Measurements from ENCODE around the gene SYVN1. TPM values are rescaled to one million over a fixed set of nuclear protein-coding genes. Genes with fewer than 3 reads are reported as not detected.

The SYVN1 gene
- total and polyA plus RNA-seq, 7 donors, result 5.1 to 43.5 (median 17.3) TPM

DNA sequence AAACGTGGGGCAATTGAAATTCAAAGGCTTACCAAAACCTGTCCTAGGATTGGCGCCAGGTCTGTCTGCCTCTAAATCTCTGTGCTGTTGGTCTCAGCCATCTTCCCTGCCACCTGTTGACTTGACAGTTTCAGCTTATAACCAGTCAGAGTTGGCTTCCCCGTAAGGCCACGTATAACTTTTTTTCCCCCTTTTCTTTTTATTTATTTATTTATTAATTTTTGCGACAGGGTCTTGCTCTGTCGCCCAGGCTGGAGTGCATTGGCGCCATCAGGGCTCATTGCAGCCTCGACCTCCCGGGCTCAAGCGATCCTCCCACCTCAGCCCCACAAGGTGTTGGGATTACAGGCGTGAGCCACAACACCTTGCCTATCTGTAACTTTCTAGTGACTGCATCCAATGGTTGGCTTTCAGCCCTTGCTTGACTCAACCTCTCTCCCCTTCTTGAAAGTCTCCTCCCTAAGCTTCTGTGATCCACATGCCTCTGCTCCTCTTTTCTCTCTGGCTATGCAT is 1.4 kb upstream of the SYVN1 start:
- no peak for TF ChIP-seq POLR2AphosphoS5 (IDR thresholded peaks at IDR 0.05)
- TF ChIP-seq, protein P1, sequence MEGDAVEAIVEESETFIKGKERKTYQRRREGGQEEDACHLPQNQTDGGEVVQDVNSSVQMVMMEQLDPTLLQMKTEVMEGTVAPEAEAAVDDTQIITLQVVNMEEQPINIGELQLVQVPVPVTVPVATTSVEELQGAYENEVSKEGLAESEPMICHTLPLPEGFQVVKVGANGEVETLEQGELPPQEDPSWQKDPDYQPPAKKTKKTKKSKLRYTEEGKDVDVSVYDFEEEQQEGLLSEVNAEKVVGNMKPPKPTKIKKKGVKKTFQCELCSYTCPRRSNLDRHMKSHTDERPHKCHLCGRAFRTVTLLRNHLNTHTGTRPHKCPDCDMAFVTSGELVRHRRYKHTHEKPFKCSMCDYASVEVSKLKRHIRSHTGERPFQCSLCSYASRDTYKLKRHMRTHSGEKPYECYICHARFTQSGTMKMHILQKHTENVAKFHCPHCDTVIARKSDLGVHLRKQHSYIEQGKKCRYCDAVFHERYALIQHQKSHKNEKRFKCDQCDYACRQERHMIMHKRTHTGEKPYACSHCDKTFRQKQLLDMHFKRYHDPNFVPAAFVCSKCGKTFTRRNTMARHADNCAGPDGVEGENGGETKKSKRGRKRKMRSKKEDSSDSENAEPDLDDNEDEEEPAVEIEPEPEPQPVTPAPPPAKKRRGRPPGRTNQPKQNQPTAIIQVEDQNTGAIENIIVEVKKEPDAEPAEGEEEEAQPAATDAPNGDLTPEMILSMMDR (IDR thresholded peaks at IDR 0.05), result no peak
- TF ChIP-seq EP300 (IDR thresholded peaks at IDR 0.05), result no peak
- TF ChIP-seq POLR2A (IDR thresholded peaks at IDR 0.05), result no peak
- Histone ChIP-seq H3K27me3 (no peaks in the 10 kb centered on the region), H3K27ac (peak overlapping the region; percentile 94 to 98 (median 96)), H3K9me3 (no peaks in the 10 kb centered on the region), H3K4me3 (peak overlapping the region; percentile 83 to 93 (median 90)), H3K36me3 (peaks cover 5 to 24% (median 20%) of the 10 kb centered on the region in 4 donors), H3K4me1 (peaks cover 0 to 31% (median 25%) of the 10 kb centered on the region in 4 donors)
- WGBS, 2 donors, result 48 to 59% methylated on average over 11 of the region's 11 CpGs
- no peak for DNase-seq
- intact Hi-C loops (cut with DNase I), result loop anchor here (2.0 kb wide), 1 partner anchor 45 kb away; the partner anchor contains the start of gene CAPN1

DNA sequence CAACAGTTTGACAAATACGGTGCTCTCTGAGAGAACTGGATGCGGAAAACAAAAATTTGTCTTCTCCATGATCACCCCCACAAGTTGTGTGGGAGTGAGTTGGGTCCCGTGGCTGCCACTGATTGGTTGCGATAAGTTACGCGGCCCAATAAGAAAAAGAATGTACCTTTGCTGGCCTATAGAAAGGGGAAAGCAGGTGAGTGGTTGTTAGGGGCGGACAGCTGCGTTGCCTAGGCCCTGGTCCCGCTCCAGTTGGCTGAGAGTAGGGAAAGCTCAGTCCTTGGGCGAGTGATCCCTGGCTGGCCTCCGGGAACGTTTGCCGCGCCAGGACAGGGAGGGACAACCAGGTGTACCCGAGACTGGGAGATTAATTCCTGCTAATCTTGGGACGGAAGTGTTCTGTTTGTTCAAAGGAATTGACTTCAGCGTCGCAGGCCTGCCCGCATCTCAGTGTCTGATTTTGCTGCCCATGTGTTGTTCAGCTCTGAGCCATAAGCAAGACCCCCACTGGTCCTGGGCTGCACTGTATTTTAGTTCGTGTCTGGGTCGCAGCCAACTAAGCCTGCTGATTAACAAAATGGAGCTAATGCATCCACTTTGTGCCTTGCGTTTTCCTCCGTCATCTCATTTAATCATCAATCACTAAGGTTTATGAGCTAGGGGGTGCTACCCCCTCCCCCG is 773 bp upstream of the SYVN1 start:
- H3K27ac ChIP-seq, result peak overlapping the region; percentile 94 to 98 (median 96)
- intact Hi-C loops (cut with DNase I), result loop anchor here (2.0 to 5.0 kb wide), 2 partner anchors 46 to 127 kb away; partner anchors contain the start of genes CAPN1 and POLA2
- DNase-seq, result peak; percentile 98
- H3K4me3 ChIP-seq, result peak overlapping the region; percentile 83 to 93 (median 90)
- 1 to 2% methylated on average over 24 of the region's 24 CpGs for WGBS, 2 donors
- peaks cover 11 to 30% (median 26%) of the 10 kb centered on the region in 4 donors for H3K36me3 ChIP-seq
- TF ChIP-seq, protein P1 (IDR thresholded peaks at IDR 0.05), result no peak
- TF ChIP-seq POLR2A (IDR thresholded peaks at IDR 0.05), result peak in 1 of 2 donors; percentile 45
- TF ChIP-seq EP300 (IDR thresholded peaks at IDR 0.05), result no peak
- peak in 3 of 4 donors; percentile 12 to 78 (median 53) for TF ChIP-seq POLR2AphosphoS5 (IDR thresholded peaks at IDR 0.05)
- no peaks in the 10 kb centered on the region for H3K27me3 ChIP-seq
- H3K4me1 ChIP-seq, result peaks cover 0 to 31% (median 25%) of the 10 kb centered on the region in 4 donors
- no peaks in the 10 kb centered on the region for H3K9me3 ChIP-seq

DNA sequence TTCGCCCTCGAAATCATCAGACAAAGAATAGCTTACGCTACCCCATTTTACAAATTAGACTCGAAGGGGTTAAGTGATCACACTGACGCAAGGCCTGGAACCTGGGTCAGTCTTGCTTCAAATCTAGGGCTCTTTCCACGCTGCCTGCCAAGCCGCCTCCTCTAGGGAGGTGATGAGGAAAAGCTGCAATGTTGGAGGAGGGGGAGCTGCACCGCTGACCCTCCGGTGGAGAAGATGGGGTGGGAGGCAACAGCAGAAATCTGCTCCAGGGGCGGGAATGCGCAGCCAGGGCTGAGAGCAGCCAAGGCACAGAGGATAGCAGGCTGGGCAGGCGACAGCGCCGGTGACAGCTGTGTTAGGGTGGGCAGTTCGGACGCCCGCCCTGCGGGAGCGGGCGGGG is 595 bp downstream of the SYVN1 start:
- H3K9me3 ChIP-seq, result no peaks in the 10 kb centered on the region
- peak overlapping the region; percentile 94 to 98 (median 96) for H3K27ac ChIP-seq
- 0% methylated on average over 20 of the region's 20 CpGs for WGBS, 2 donors
- TF ChIP-seq POLR2AphosphoS5 (IDR thresholded peaks at IDR 0.05) (no peak), EP300 (IDR thresholded peaks at IDR 0.05) (no peak), POLR2A (IDR thresholded peaks at IDR 0.05) (no peak)
- TF ChIP-seq, protein P1 (IDR thresholded peaks at IDR 0.05), result no peak
- intact Hi-C loops (cut with DNase I), result loop anchor here (2.0 to 5.0 kb wide), 2 partner anchors 47 to 129 kb away; partner anchors contain the start of genes CAPN1 and POLA2
- no peaks in the 10 kb centered on the region for H3K27me3 ChIP-seq
- peak; percentile 76 for DNase-seq
- peaks cover 0 to 31% (median 25%) of the 10 kb centered on the region in 4 donors for H3K4me1 ChIP-seq
- peak overlapping the region; percentile 83 to 93 (median 90) for H3K4me3 ChIP-seq
- peaks cover 21 to 43% (median 39%) of the 10 kb centered on the region in 4 donors for H3K36me3 ChIP-seq

DNA sequence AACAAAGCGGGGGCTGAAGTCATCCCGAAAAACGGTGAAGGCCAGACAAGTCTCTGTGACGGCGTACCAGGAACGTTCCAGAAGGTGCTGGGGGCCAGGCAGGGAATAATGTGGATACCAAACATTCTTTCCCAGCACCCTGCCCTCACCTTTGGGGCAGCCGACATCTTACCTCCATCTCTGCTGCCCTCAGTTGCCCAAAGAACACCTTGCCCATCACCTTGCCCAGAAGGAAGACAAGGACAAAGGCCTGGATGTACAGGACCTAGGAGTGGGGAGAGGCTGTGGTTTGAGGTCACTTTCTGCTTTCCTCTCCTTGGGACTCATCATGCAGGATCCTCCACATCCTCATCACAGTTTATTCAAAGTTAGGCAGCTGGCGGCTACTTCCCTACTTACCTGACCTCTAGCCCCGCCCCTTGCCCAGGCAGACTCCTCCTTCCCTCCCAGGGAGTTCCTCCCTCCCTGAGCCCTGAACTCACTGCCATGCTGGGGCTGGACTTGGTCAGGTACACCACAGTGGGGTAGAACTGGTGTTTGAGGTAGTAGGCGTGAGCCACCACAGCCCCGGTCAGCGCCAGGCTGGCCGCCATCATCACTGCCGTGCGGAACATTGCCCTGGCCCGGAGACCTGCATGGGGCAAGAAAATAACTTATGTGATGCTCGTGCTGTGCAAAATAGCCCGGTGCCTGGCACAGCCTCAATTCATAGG is 1.2 kb downstream of the SYVN1 start:
- H3K36me3 ChIP-seq, result peaks cover 25 to 49% (median 45%) of the 10 kb centered on the region in 4 donors
- DNase-seq, result peak; percentile 69

More for the DNA sequence above, 1.2 kb downstream of the SYVN1 start:
- TF ChIP-seq POLR2A (IDR thresholded peaks at IDR 0.05), result no peak
- TF ChIP-seq EP300 (IDR thresholded peaks at IDR 0.05), result no peak
- TF ChIP-seq POLR2AphosphoS5 (IDR thresholded peaks at IDR 0.05), result no peak
- TF ChIP-seq, protein P1 (IDR thresholded peaks at IDR 0.05), result no peak
- Histone ChIP-seq H3K4me1 (peaks cover 0 to 31% (median 25%) of the 10 kb centered on the region in 4 donors), H3K27me3 (no peaks in the 10 kb centered on the region), H3K27ac (peak overlapping the region; percentile 94 to 98 (median 96)), H3K9me3 (no peaks in the 10 kb centered on the region), H3K4me3 (peak overlapping the region; percentile 83 to 93 (median 90))
- intact Hi-C loops (cut with DNase I), result loop anchor here (5.0 kb wide), 1 partner anchor 129 kb away; the partner anchor contains the start of gene POLA2
- WGBS, 2 donors, result 34 to 40% methylated on average over 18 of the region's 18 CpGs
